ENCODE results near the gene THSD7B.

DNA sequence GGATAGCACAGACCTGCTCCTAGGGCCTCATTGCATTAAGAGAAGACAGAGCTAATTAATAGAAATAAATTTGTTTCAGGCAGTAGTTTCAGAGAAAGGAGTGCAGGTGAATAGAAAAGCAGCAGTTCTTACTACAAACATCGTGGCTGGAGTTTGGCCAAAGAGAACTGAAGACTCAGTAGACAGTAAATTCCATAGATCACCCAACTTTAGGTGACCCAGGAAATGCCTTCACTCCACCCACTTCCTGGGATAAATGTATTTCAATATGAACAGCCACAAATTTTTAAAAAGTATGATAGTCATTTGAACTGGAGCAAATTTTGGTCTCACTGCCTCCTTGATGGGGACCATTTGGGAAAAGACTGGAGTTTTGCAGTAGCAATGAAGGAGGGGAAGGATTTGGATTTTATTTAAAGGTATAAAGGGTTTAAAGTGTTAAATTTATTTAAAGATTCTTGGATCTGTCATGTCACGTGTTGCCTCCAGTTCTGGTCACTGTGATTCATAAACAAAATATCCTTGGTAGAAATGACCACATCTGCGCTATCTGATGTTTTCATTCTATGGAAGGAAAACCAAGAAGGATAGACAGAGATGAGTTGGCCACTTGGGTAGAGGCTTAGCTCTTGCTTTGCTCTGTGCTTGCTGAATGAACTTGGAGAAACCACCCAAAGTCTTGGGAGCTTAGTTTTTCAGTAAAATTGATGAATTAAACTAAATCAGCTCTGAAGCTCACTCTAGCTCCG lies 390.2 kb downstream of the THSD7B start:
- TF ChIP-seq RXRA (IDR thresholded peaks at IDR 0.05; ENCODE audit: insufficient read depth, low read depth, low read length), result no peak
- TF ChIP-seq EGR1 (IDR thresholded peaks at IDR 0.05; ENCODE audit: borderline replicate concordance, low read depth, low read length), result no peak
- TF ChIP-seq EZH2 (IDR thresholded peaks at IDR 0.05; ENCODE audit: low read depth, low read length, severe bottlenecking), result no peak
- no peak for TF ChIP-seq ASH2L (IDR thresholded peaks at IDR 0.05; ENCODE audit: low read length)
- TF ChIP-seq KDM1A (IDR thresholded peaks at IDR 0.05; ENCODE audit: borderline replicate concordance, low read length), result no peak
- no peak for TF ChIP-seq RBBP5 (IDR thresholded peaks at IDR 0.05; ENCODE audit: borderline replicate concordance, low read depth, low read length)
- no peak for TF ChIP-seq POLR2AphosphoS5 (IDR thresholded peaks at IDR 0.05; ENCODE audit: low read depth, low read length)
